HG03025 (cell line): ENCODE data around the gene CEP83.

Experiments used
- ATAC-seq: cut with Tn5 transposase; IDR thresholded peaks from one replicate; pipeline ENCODE4 v1.9.1; 2021; ENCODE audit warnings: mild to moderate bottlenecking, moderate library complexity; ENCODE audit not compliant: unreplicated experiment, low FRiP score

The CEP83 gene

DNA sequence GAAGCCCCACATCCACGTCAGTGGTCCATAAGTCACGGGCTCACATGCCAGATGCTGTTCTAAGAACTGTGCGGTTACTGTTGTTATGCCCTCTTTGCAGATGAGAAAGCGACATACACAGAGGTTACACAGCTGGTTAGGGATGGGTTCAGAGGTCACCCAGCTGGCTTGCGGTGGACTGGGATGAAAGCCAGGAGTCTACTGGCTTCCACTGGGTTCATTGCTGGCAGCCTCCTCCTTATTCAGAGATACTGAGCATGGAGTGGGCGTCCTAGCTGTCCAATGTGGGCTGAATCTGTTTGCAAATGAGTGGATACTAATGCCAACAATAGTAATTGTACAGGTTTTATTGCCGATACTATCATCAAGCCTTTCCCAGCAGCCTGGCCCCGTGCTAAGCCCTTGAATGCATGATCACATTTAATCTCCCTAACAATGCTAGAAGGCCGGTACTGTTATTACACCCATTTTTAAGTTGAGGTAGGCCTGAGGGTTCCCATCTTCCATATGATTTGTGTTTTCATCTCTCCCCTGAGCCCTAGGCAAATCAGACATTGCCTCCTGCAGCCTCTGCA is 182.2 kb downstream of the CEP83 start:
- ATAC-seq = no peak

DNA sequence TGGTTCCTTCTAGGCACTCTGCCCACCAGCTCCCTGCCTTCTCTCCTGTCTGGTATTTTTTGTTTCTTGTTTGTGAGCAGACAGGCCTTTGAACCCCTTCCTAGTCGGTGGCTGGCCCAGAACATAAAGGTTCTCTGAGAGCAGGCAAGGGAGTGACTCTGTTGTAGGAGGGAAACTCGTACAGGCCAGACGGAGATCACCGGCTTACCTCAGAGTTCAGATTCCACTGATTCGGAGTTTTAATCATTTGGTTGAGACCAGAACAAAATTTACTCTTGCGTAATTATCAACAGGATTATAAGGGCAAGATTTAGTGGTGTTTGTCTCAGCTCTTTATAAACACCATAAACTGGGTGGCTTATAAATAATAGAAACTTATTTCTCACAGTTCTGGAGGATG is 182.9 kb downstream of the CEP83 start:
- no peak for ATAC-seq

DNA sequence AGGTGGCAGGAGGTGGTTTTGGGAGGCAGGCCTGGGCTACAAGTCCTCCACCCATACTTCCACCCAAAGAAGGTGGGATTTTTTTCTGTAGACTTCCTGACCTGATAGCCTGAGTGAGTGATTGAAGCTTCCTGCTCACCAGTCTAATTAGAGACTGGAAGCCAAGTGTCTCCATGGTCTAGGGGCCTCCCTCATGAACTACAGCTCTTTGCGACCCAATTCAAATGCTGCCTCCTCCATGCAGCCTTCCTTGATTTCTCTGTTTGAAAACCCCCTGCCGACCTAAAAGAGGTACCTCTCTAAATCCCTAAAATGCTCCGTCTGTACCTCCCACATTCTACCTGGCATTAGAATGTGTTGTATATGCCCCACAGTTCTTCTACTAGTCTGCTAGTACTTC is 186.4 kb downstream of the CEP83 start:
- ATAC-seq = no peak

DNA sequence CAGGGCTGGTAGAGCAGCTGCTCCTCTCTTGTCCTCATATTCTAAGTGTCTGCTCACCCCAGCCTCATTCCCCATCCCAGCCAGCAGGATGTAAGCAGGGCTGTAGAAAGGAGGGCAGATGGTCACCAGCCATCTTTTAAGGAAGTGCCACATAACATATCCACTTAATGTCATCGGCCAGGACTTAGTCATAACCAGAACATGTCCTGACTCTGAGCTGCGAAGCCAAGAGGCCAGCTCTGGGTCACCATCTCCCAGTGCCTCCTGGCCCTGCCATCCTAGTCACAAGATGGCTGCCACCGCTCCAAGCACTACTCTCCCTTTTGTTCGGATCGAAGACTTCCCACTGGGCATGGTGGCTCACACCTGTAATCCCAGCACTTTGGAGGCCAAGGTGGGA is 187.4 kb downstream of the CEP83 start:
- no peak for ATAC-seq

DNA sequence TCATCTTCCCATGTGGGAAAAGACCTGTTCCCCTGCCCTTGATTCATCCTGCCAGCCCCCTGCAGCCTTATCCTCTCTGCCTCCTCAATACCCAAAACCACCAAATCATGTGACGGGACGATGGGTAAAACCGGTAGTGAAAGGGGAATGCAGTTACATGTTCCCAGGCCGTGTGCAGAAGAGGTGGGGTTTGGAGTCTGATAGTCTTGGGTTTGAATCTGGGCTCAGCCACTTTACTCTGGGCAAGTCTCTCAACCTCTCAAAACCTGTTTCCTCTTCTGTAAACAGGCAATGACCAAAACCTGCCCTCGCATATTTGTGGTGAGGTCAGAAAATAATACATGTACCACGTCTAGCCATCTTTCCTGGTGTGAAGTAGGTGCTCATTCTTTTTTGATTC is 188.3 kb downstream of the CEP83 start:
- ATAC-seq = no peak

DNA sequence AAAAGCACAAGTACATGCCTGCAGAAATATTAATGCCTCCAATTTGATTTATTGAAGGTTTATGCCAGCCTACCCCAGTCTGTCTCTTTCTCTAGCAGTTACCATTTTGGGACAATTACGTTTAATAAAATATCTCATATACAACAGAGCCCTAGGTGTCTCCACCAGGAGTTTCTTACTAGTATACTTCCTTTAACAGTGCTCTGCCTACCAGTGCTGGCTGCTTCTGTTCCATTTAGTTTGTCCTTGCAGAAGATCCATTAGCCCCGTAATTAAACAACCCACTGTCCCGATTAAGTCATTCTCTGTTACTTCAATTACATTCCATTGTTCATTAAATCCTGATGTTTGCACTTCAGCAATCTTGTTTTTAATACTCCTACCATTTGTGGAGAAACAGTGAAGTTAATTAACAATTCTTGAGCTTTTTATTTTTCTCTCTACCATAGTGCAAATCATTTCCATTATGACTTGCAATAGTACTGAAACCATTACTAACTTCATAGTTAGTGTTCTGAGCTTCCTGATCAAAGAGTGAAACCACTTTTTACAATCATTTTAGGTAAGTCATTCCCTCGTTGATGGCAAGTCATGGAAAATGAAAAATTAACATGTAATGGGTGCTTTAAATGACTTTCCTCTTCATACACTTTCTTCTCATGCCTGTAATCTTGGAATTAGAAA is 190.2 kb downstream of the CEP83 start:
- no peak for ATAC-seq

DNA sequence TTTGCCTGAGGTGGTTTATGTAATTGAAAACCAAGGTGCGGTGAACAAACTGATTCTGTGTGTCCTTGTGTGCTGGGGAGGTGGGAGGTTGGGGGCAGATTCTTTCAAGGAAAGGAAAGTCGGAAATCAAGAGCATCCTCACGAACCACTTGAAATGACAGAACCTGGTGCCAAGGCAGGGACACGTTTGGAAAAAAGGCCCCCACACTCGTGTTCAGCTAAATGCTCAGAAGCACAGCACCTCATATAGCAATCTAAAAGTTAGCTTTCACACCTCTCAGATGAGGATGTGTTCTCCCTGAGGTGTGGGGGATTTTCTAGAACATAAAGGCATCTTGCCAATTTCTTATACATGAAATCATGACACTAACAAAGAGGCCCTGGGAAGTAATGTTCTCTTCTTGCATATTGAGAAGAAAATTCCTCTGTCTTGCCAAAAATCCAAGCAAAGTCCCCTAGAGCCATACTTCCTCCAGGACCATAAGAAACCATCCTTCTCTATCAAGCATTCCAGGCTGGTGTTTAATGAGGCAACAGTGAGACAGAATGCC is 191.7 kb downstream of the CEP83 start:
- no peak for ATAC-seq

DNA sequence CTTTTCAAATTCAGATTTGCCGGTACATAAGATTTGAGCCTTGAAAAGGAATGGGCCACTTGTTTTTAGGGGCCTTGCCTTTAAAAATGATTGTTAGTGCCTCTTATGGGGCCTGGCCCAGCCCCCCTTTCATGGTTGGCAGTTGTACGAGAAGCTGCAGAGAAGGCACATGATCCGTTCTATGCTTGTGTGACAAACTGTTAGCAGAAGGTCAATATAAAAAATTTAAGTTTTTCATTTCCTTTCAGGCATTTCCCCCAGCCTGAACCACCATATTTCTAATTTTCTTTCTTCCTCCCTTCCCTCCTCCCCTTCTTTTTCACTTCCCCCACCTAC is 192.2 kb downstream of the CEP83 start:
- ATAC-seq = no peak

DNA sequence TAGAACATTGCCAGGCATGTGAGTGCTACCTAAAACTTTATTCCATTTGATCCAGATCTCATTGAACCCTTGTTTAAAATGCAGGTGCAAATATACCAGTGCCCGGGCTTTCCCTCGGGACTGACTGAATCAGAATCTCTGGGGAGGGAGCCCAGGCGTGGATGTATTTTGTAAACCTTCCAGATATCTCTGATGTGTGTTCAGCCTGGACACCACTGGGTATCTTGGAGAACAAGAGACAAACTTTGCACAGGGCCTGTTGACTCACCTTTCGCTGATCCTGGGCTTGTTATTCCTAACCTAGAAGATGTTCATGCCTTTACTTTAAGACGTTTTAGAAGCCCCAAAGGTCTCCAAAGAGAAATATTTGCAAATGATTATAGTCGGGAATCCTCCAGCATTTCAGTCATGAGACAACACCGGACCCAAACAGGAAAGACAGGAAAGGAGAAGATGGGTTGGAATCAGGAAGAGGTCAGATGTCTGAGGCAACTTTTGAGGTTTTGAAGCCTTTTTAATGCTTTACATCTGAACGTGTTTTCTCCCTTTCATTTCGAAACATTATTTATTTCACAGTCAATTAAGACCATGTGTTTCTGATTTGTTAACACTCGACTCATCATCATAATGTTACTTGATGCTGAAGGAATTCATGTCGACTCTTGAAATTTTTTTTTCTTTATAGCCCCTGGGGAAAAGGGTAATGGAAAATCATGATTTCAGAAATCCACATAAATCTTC is 192.7 kb downstream of the CEP83 start:
- no peak for ATAC-seq

DNA sequence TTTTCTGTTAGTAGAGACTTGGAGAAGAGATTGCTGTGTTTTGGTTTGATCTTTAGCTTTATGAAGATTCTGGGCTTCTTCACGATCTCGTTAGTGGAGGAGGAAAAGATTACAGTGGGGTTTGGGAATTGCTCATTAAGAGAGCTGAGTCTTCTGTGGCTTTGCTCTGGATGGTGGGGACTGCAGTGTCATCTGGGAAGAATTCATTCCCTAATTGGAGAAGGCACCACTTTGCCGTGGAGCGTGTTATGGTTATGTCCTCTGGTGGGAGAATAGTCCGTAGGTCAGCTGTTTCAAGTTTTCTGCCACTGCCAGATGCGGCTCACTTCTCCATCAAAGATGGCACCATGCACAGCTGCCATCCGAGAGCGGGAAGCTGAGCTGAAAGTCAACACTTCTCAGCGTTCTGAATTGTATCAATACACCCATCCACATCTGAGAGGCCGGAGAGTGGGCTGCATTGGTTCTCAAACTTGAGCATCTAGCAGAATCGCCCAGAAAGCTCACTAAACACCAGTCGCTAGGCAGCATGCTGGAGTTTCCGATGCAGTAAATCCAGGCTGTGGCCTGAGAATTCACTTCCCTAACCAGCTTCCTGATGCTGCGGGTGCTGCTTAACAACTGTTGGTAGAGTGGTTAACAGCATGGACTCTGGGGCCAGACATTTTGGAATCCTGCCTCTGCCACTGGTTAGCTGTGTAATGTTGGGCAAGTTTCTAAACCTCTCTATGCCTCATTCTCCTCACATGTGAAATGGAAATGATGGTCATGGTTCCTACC is 193.5 kb downstream of the CEP83 start:
- ATAC-seq = no peak

DNA sequence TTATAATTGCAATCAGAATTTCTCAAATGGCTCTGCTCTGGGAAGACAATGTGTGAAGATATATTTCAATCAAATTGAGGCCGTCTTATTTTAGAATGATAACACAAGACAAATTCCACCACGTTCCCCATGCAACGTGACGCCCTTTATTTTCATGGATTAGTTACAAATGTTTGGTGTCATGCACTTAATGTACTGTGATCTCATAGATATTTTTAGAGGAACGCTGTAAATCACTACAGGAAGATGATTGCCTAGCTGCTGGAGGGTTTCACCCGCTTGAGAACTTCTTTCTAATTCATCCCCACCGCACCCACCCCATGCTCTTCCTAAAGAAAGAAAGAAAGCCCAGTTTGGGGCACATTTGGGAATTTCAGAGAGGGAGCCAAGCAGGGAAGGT is 194.1 kb downstream of the CEP83 start:
- no peak for ATAC-seq

DNA sequence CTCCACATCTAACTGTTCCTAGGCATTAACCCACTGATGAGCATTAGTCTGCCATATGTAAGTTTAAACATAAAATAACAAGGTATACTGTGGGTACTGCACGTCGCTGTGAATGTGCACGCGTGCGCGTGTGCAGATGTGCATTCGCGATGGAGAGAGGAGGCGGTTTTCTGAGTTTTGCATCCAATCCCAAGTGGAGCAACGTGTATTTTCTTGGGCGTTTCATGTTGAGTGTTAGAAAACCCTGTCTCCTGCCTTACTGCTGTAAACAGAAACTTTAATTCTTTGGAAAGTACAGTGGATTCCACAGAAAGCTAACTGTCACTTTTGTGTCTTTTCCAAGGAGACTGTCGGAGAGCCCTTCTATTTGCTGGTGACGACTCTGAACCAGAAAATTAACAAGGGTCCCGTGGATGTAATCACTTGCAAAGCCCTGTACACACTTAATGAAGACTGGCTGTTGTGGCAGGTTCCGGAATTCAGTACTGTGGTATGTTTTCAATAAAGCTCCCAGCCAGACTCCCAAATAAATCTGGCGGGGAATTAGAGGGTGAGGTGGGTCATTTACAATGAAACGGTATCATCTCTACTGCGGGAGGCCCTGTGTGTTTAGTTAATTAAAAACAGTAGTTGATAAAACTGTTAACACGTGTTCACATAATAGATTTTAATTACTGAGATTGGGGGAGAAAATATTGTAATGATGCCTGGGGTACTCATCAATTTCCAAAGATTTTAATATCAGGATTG is 194.8 kb downstream of the CEP83 start:
- no peak for ATAC-seq

DNA sequence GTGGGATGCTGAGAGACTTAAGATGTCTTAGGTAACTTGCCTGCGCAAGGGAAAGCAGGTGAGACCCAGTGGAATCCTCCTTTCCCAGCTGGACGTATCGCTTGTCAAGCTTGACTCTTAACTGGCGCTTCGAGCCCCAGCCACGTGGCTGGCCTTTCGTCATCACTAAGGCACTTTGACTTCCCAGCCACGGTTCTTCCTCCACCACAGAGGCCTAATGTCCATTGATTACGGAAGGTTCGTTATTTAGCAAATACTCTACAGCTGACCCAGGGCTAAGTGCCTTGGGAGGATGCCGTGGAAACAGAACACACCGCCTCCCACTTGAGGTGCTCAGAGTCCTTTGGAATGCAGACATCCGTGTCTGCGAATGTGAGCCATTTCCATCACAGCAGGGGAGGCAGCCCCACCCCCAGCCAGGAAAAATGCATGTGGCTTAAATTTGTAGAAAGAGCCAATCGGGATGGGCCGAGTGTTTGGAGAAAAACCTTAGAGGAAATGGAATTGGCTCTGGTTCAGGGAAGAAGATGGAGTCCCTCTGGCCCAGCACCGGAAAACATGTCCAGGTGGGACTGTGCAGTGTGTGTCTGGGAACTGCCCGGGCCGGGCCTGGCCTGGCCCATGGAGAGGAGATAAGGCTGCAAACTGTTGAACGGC is 195.6 kb downstream of the CEP83 start:
- no peak for ATAC-seq

DNA sequence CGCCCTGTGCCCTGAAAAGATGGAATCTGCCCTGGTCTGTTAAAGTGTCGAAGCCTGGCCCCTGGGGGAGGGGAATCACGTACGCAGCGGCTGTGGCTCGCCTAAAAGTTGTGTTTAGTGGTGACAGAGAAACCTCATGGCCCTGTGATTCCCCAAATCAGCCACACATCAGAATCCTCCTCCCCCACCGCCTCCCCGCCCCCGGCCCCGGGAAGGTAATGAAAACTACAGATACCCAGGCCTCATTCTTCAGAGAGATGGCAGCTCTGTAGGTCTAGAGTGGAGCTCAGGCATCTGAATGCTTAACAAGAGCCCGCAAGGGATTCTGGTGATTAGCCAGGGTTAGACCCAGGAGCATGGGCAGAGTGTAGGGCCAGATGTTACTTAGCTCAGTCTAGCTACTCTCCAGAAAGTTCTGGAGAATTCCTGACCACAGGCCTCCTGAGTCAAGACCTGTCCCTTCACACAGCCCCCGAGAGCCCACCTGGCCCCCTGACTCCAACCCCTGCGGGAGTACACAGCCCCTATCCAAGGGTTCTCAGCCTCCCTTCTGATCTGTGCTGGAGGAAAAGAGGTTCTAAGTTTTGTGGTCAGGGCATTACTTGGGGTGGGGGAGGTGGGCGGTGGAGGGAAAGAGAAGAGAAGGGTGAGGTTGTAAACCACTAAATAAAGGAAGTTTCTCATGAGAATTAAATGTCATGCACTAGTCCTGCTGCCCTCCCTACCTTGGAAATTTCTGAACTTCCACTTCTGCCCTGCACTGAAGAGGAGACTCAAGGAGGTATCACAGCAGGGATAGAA is 196.5 kb downstream of the CEP83 start:
- no peak for ATAC-seq

DNA sequence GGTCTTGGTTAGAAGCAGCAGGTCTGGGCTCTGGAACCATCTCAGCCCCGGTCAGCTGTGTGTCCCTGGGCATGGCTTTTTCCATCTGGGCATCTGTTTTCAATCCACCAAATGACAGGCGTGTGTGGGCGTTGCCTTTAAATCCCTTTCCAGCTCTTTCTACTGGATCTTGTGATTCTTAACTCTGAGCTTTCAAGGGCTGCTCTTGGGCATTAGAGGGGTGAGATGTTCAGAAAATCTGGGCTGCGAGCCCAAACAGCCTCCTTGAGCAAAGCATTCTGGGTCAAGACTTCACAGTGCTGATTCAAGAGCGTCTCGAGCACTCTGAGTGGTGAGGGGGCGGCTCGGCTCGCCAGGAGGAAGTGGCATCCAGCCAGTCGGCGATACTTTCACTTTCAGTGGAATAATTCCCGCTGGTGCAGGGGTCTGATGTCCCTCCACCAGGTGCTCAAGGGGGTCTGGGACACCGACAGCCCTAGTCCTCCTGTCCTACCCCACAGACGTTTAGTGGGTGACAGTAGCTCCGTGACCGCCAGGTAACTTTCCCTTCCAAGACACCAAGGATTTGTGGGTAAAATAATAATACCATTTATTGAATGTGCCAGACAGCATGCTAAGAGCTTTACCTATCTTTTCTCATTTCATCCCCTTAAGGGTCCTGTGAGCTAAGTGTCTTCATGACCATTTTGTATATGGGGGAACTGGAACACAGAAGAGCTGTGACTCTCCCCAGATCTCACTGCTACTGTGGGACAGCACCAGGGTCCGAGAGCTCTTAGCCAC is 197.2 kb downstream of the CEP83 start:
- ATAC-seq = no peak

DNA sequence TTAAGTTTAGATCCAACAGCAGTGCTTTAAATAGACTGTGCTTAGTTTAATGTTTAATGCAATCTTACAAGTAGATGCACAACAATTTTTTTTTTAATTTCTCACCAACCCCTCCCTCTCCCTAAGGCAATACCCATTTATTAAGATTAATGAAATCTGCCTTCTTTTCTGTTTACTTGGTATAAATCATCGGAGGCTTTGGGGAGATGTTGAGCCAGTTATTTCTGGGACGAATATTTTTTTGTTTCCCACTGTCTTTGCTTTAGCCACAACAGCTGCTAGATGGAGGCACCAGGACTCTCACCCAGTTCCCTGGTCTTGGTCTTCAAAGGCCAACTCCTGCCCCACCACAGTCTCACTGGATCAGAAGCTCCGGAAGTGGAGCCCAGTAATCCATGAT is 197.9 kb downstream of the CEP83 start:
- no peak for ATAC-seq

DNA sequence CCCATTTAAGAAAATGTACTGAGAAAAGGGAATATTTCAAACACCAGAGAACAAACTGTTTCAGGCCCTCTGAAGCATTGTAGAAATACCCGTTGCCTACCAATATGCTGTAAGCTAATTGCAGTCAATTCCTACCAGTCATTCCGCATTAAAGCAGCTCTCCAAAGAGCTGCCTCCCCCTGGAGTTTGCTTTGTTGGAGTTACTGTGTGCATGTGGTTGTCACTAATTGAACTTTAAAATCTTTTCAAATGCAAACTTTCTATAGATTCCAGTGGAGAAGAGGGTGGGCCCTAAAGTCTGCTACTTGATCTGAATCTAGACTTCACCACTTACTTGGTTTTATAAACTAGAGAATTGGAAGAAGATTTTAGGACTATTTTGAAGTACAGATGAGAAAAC is 198.5 kb downstream of the CEP83 start:
- ATAC-seq = no peak

DNA sequence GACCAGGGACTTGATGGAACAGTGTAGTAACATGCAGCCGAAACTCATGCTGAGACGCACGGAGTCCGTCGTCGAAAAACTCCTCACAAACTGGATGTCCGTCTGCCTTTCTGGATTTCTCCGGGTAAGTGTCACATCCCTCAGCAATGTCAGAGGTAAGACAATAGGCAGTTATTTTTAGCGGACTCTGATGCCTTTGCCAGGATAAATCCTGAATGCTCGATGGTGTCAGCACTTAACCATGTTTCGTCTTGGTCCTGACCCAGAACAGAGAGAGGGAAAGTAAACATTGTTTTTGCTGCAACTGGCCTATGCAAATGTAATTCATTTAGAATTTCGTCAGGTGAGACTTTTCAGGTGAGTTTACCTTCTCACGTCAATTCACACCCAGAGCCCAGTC is 198.9 kb downstream of the CEP83 start:
- no peak for ATAC-seq
